HG03469 (cell line): ENCODE results near the gene AP4S1.
"Not testable (repeated sequence)": the region's sequence is repeated elsewhere in the genome, so short reads cannot be mapped to it uniquely, and the experiment has no call there.

Experiments used
- ATAC-seq: cut with Tn5 transposase; IDR thresholded peaks from one replicate; pipeline ENCODE4 v1.9.1; 2021; ENCODE audit warnings: mild to moderate bottlenecking, moderate library complexity, moderate number of reproducible peaks; ENCODE audit not compliant: unreplicated experiment

Gene AP4S1

DNA sequence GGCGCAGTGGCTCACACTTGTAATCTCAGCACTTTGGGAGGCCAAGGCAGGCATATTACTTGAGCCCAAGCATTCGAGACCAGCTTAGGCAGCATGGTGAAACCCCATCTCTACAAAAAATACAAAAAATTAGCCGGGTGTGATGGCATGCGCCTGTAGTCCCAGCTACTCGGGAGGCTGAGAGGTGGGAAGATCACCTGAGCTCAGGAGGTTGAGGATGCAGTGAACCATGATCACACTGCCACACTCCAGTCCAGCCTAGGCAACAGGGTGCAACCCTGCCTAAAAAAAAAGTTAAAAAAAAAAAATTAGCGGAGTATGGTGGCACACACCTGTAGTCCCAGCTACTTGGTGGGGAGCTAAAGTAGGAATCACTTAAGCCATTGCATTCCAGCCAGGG lies 21.4 kb upstream of the AP4S1 start:
- ATAC-seq: not testable (repeated sequence)

DNA sequence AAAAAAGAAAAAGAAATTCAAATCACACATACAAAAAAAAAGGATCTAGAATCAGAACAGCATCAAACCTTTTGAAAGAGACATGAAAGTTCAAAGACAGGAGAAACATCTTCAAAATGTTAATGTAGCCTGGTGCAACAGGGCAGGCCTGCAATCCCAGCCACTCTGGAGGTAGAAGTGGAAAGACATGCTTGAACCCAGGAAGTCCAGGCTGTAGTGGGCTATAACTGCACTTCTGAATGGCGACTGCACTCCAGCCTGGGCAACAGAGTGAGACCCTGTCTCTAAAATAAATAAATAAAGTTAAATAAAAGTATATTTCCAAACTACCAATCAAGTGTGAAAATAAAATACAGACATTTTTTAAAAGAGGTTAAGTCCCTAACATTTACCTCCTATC lies 18.7 kb upstream of the AP4S1 start:
- no peak for ATAC-seq

DNA sequence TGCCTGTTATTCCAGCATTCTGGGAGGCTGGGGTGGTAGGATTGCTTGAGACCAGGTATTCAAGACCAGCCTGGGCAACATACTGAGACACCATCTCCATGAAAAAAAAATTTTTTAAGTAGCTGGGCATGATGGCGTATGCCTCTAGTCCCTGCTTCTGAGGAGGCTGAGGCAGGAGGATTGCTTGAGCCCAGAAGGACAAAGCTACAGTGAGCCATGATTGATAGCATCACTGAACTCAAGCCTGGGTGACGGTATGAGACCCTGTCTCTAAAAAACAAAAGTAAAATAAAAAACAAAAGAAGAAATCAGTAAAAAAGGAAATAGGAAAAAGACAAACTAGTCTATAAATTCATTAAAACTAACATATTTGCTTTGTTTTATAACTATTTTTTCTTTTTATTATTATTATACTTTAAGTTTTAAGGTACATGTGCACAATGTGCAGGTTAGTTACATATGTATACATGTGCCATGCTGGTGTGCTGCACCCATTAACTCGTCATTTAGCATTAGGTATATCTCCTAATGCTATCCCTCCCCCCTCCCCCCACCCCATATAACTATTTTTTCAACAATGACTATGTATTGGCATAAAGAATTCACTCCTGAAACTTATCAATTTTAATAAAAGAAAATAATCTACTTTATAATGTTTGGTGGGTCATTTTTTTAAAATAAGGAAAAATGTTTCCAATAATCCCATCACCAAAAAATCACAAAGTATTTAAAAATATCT lies 15.4 kb upstream of the AP4S1 start:
- ATAC-seq: no peak

DNA sequence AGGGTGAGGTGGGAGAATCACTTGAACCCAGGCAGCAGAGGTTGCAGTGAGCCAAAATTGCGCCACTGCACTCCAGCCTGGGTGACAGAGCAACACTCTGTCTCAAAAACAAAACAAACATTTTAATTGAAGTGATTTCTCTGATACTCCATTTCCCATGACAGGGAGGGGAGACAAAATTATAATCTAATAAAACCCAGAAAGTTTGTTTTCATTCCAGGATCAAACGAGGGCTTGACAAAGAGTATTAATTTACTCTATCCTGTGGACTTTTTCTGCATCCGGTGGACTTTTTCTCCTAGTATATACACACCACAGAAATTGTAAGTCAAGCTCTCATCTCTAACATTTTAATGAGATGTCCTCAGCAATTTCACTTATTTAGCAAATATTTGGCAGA lies 14.5 kb upstream of the AP4S1 start:
- no peak for ATAC-seq

DNA sequence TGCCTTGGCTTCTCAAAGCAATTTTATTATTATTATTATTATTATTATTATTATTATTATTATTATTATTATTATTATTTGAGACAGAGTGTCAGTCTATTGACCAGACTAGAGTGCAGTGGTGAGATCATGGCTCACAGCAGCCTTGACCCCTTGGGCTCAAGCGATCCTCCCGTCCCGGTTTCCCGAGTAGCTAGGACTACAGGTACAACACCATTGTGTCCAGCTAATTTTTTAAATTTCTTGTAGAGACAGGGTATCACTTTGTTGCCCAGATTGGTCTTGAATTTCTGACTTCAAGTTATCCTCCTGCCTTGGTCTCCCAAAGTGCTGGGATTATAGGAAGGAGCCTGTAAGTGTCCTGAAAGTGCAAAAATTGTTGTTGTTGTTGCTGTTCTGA lies 11.6 kb upstream of the AP4S1 start:
- ATAC-seq: no peak

DNA sequence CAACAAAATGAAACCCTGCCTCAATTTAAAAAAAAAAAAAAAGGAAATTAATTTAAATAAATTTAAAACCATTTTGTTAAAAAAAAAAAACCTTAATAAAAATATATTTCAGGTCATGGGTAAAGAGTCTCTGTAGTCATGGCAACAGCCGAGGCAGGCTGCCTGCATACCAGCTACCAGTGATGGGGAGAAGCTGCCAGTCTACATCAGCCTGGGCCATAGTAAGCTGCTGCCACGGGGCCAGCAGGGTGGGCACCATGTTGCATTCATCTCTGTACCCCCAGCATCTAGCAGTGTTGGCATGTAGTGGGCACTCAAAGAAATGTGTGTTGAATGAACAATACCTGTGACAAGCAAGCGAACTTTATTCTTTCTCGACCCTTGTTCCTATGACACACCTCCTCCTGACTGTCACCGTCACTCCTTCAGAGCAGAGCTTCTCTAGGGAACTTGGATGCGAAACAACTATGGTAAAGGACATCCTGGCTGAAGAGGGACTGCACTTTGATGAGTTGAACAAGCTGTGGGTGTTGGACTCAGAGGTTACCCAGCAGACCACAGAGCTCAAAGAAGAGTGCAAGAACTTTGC lies 7.3 kb upstream of the AP4S1 start:
- ATAC-seq: no peak

DNA sequence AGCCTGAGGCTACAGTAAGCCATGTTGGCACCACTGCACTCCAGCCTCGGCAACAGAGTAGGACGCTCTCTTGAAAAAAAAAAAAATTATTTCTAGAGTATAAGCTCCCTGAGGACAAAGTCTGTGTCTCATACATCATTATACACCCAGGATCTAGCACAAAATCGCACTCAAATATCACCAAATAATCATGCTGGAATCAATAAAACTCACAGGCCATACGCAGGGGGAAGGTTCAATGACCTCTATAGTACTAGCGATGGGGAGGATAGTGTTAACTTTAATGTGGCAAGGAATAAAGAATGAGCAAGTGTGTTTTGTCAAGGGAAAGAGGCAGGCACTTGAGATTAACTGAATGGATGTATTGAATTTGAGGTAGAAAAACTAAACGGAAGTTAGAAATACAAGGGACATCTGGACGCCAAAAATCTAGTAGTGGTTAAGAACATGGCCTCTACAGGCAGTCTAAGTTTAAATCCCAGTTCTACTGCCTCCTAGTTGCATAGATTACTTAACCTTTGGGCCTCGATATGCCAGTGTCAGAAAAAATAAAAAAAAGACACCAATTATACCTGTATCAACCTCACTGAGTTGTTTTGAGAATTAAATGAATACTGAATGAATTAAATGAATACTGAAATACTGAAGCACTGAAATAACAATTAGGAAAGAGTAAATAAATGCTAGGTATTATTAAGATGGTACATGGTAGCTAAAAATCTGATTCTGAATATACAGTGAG lies 4.4 kb upstream of the AP4S1 start:
- ATAC-seq: no peak

DNA sequence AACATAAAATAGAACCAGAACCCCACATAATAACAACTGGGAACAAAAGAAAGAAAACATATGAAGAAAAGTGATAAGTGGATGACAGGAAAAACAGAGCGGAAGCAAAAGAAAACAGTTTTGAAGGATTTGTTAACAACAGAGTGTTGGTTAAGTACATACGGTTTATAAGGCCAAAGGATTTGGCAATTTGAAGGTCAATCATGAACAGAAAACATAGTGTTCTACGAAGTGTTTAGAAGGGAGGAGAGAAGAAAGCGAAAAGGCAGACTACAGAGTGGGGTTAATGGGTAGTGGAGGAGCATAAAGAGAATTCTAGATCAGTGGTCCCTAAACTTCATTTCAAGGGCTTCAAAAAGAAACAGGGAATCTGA lies 3.9 kb upstream of the AP4S1 start:
- no peak for ATAC-seq

DNA sequence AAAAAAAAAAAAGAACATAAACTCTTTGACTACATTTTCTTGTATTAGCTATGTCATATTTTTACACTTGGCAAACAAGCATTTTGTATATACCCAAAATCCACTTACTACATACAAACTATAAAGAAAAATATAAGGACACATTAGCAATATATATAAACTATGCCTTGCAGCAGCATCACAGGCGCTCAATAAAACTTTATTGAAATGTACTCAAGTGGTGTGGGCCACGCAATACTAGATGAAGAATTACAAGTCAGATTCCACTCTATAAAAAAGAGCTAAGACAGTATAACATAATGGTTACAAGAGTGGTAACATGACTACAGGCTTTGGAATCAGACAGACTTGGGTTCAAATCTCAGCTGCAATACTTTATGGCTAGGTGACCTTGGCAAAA lies 3.1 kb upstream of the AP4S1 start:
- ATAC-seq: no peak

DNA sequence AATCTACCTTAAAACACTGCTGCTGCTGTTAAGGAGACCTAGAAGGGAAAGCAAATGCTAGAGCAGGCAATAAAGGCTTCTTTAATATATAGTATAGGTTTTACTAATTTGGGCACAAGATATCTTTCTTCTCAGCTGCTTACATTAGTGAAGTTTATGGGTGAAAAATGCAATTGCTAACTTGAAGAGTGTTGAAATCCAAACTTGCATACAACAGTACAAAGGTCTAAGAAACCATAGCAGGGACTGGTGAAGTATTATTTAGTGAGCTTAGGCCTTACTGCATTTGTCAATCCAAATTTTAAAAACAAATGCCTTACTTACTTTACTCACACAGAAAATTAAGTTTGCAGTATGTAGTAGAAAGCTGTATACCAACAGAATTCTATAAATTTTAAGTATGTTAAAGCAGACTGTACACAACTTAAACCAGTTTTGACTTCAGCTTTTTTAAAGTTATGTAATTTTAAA lies 1.4 kb upstream of the AP4S1 start:
- no peak for ATAC-seq

DNA sequence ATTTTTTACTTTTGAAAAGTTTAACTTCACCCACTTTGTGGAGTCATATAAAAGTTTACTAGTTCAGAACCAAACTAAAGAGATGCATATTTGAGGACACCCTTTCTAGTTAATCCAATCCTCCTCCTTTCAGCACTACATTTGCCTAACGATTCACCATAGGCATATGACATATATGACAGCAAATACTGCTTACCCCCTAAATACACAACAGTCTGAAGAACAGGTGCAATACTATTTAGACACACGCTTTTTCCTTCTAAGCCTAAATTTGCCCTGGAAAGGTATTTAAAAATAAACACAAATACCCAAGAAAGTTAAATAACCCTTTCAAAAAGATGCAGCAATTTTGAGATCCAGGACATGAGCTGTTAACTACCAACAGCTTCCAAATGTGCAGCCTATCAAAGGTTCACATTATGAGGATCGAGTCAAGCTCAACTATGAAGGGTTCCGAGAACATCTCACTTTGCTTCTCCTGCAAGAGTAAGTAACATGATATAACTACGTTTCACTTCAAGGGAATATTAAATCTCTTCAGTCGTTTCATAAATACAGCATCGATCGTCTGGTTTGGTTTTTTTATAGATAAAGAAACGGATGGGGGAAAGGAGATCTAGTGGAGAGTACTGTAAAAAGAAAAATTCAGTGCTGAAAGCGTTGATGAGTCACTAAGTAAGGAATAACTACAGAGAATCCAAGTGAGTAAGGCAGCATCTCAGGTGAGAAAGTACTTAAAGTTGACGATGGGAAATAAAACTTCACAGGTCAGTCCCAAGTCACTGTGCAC lies 677 bp upstream of the AP4S1 start:
- no peak for ATAC-seq

DNA sequence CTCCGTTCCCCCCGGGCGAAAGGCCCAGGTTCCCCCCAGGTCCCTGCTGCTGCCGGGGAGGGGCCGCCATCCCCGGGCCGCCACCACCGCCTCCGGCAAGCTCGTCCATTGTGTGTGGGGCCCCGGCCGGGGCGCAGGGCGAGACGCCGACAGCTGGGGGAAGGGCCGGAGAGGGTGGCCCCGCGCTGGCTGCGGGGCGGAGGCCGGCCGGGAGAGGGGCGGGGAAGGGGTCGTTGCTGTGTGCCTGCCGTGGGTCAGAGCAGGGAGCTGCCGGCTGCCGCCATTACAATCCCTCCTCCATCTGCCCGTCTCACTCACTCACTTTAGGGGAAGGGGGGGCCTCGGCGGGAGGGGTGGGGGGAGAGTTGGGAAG lies 614 bp downstream of the AP4S1 start, which contains the start of gene STRN3:
STRN3 (minus strand) TSS at position 303 of the 373 bp plus-strand sequence; CDS start at position 109, 194 bp downstream.
- ATAC-seq: no peak

DNA sequence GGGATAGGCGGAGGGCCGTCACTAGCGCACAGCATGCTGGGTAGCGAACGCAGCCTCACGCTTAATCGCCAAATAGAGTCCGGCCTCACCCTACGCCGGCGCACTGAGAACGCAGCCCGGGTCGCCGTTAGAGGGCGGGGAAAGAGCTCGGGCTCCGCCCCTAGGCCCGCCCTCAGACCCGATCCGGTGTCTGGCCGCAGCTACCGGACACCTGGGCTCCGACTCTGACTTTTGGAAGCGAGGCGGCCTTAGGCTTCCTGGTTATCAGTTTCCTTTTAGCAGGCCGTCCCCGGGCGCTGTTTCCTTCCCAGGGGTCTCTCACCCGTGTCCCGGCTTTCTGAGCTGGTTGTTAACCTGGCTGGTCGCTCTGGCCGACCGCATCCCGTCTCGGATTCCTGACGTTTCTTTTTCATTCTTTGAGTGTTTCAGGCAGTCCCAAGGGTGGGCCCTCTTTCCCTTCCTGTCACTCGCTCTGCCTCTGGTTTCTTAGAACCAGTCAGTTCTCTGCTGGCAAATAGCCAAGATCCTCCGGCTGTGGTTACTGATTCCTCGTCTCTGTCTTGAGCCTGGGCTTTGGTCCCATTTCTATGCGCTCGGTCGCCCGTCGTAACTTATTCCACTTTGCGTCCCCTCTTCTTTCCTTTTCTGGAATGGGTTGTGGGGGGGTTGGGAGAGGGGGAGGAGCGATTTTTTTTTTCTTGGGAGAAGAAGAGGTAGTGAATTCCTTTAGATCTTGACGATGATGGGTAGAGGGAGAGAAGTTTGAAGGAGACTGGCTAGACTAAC lies 1.2 kb downstream of the AP4S1 start:
- ATAC-seq: peak; percentile 83

DNA sequence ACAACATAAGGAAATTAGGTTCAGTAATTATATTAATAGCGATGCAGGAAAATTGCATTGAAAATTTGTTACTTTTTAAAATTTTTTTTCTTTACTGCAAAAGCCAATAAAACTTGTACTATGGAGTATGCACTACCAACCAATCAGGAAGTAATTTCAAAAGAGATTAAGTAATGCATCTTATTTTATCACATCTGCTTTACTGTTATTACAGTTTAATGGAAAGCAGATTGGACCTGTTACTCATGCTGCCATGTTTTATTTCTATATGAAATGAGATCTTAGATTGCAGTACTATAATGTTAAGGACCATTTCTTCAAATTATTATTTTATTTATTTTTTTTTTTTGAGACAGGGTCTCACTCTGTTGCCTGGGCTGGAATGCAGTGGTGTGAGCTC lies 2.4 kb downstream of the AP4S1 start:
- no peak for ATAC-seq

DNA sequence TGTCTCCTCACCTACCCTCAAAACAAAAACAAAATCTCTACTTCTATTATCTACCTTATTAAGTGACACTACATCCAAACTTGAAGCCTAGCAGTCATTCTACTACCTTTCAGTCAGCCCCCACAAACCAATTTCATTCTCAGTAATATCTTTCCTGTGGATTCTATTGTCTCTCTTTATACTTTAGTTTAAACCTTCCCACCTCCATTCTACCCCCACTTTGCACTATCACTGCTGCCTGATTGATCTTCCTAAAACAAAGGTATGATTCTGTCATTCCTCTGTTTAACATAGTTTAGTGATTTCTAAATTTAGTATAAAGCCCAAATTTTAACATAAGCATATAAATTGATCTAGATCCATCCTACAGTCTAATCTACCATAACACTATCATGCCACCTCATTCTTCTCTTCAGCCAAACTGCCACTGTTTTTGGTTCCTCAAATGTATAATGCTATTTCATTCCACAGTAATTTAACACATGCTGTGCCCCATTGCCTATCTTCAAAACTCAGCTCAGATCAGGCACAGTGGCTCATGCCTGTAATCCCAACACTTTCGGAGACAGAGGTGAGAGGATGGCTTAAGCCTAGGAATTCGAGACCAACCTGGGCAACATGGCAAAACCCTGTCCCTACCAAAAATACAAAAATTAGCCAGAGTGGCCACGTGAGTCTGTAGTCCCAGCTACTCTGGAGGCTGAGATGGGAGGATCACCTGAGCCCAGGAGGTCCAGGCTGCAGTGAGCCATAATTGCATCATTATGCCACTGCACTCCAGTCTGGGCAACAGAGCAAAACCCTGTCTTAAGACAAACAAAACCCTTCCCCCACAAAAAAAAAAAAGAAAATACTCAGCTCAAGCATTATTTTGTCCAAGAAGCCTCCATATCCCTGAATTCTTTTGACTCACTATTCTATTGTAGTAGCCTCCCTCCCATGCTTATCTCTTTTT lies 3.8 kb downstream of the AP4S1 start:
- no peak for ATAC-seq

DNA sequence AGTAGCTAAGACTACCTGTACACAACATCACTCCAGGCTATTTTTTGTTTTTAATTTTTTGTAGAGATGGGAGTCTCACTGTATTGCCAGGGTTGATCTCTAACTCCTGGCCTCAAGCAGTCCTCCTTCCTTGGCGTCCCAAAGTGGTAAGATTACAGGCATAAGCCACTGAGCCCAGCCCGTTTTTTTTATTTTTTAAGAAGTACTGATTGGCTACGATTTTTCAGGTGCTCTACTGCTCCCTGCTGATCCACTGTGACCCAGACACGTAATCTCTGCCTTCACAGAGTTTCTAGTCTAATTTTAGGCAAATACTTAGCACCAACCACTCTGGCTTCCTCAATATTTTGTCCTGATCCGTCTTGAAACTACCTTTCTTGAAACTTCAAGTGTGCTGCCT lies 5.0 kb downstream of the AP4S1 start:
- ATAC-seq: no peak

DNA sequence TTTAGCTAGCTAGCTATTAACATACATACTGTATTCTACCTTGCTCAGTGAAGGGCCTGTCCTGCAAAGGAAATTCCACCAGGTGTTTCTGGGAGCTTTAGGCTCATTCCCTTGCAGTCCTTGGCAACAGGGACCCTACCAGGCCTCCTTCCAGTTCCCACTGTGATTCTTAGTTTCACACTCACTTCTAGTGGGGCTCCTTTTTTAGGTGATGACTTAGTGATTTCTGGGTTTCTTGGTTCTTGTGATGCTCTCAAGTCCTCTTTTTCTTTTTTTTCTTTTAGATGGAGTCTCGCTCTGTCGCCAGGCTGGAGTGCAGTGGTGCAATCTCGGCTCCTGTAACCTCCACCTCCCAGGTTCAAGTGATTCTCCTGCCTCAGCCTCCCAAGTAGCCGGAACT lies 11.1 kb downstream of the AP4S1 start:
- ATAC-seq: no peak

DNA sequence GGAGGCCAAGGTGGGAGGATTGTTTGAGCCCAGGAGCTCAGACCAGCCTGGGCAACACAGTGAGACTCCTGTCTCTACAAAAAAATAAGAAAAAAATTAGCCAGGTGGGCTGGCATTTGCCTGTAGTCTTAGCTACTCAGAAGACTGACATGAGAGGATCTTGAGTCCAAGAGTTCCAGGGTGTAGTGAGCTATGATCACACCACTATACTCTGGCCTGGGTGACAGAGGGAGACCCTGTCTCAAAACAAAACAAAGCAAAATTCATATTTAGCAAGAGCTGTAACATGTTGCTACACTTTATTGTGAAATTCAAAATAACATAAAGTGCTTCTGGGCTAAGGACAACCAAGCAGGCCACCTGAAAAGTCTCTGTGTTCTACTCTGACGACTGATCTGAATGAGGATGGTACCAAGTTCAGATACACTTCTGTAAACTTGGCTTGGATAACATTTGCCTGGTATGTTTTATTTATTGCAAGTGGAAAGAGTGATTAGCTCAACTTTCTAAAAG lies 12.3 kb downstream of the AP4S1 start:
- ATAC-seq: no peak

DNA sequence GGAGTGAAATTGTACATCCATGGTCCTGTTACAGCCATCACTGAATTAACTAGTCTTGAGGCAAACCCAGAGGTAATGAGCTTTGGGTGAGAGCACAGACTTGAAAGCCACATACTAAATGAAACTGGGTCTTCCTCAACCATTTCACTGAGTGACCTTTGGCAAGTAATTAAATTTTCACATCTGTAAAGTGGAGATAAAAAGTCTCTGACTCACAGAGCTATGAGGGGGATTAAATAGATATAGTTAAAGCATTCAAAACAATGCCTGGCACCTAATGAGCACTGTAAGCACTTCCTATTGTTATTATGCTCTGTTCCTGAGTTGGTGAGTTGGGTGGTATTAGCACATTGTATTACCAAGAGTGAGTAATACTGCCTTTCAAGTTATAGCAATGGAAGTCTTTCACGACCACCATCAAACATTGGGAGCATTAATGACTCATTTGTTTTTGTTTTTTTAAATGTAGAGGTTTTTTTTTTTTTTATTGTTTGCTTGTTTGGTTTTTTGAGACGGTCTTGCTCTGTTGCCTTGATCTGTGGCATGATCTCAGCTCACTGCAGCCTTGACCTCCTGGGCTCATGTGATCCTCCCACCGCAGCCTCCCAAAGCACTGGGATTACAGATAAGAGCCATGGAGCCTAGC lies 13.2 kb downstream of the AP4S1 start:
- ATAC-seq: no peak
